ENCODE results near the gene DNLZ.

Gene DNLZ

DNA sequence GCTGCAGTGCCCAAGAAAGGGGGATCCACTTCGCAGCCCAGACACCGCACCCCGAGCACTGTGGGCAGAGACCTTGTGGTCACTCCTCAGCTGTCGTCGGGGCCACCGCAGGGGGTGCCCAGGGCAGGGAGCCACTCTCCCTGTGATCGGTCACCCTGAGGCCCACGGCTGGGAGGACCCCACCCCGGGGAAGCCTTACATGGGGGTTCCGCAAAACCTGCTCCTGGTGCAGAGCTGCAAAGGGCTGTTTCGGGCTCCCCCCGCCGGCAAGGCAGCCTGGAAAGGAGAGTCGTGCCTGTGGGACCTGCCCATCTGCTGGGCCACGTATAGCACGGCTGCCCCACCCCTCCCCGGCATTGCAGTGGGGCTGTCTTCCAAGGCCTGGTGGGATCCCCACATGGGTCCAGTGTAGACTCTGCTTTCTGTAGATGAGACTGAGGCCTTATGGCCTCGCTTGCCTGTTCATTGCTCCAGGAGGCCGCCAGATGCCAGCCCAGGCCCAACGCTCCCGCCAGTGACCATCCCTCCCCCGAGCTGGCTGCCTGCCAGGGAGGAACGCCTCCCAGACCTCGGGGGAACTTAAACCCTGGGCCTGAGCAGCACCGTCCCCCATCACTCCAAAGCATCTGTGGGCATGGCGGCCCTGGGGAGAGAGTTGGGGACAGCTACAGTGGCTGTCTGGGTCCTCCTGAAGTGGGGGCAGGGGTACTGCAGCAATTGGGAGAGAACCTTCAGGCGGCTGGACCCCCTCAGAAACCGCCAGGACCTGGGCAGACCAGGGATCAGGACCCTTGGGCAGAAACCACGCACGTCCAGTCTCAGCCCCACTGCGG is 1.6 kb upstream of the DNLZ start:
- H3K36me3 ChIP-seq (ENCODE audit: control insufficient read depth in 2 of 2, insufficient read depth in 1 of 2, low read length in 2 of 2), result no peaks in the 10 kb centered on the region
- ChIA-PET CTCF (interaction anchor here (0.5 to 2.3 kb wide), 4 partner anchors 26 to 225 kb away, joined by 3 to 9 read pairs (median 6); no protein-coding TSS in a partner anchor), POLR2A (interaction anchor here (0.8 to 1.0 kb wide), 2 partner anchors 11 to 17 kb away, joined by 3 read pairs; no protein-coding TSS in a partner anchor)
- H3K27ac ChIP-seq (ENCODE audit: extremely low read depth, low read depth, low read length), result no peak overlapping the region
- TF ChIP-seq ZNF121 (tag by site-specific recombination; IDR thresholded peaks at IDR 0.05) (peak; percentile 61; the same call in 1 of the 2 replicates), GLIS2 (tag by site-specific recombination; IDR thresholded peaks at IDR 0.05) (peak; percentile 27; the same call in 1 of the 2 replicates), SP7 (tag by site-specific recombination; IDR thresholded peaks at IDR 0.05) (no peak), KLF1 (tag by site-specific recombination; IDR thresholded peaks at IDR 0.05) (0 out of 2 replicates have a peak, but pooled peaks have one; percentile 13), PRDM4 (tag by site-specific recombination; IDR thresholded peaks at IDR 0.05) (peak; percentile 76), PATZ1 (tag by site-specific recombination; IDR thresholded peaks at IDR 0.05) (0 out of 2 replicates have a peak, but pooled peaks have one; percentile 11), BCL11A (tag by site-specific recombination; IDR thresholded peaks at IDR 0.05; ENCODE audit: low read depth) (0 out of 2 replicates have a peak, but pooled peaks have one; percentile 14), GLIS1 (tag by site-specific recombination; IDR thresholded peaks at IDR 0.05) (0 out of 2 replicates have a peak, but pooled peaks have one; percentile 16), ZNF341 (tag by site-specific recombination; IDR thresholded peaks at IDR 0.05; ENCODE audit: low read depth) (peak; percentile 48; the same call in 1 of the 2 replicates), ZNF155 (tag by site-specific recombination; IDR thresholded peaks at IDR 0.05) (no peak)
- no peaks in the 10 kb centered on the region; the same call in 1 of the 2 replicates for H3K4me1 ChIP-seq (ENCODE audit: control insufficient read depth, insufficient read depth, low read length)
- H3K4me3 ChIP-seq (ENCODE audit: low read depth, low read length), result no peak overlapping the region
- H3K9me3 ChIP-seq (ENCODE audit: control insufficient read depth, insufficient read depth, low read depth, low read length), result no peaks in the 10 kb centered on the region

GRCh38 chr9:136363949-136364748 is 605 bp upstream of the DNLZ start:
- Histone ChIP-seq H3K27ac (ENCODE audit: extremely low read depth, low read depth, low read length) (peak overlapping the region; percentile 95; the same call in 1 of the 2 replicates), H3K9me3 (ENCODE audit: control insufficient read depth, insufficient read depth, low read depth, low read length) (no peaks in the 10 kb centered on the region), H3K36me3 (ENCODE audit: control insufficient read depth in 2 of 2, insufficient read depth in 1 of 2, low read length in 2 of 2) (no peaks in the 10 kb centered on the region), H3K4me3 (ENCODE audit: low read depth, low read length) (no peak overlapping the region), H3K4me1 (ENCODE audit: control insufficient read depth, insufficient read depth, low read length) (no peaks in the 10 kb centered on the region; the same call in 1 of the 2 replicates)
- ChIA-PET POLR2A (interaction anchor here (0.6 to 3.4 kb wide), 15 partner anchors 8 to 859 kb away, joined by 3 to 45 read pairs (median 7); no protein-coding TSS in a partner anchor), CTCF (interaction anchor here (0.5 to 2.2 kb wide), 21 partner anchors 8 to 452 kb away, joined by 3 to 16 read pairs (median 4); no protein-coding TSS in a partner anchor)
- TF ChIP-seq ZNF221 (tag by site-specific recombination; IDR thresholded peaks at IDR 0.05; ENCODE audit: borderline replicate concordance), result no peak
- TF ChIP-seq PRDM1 (tag by site-specific recombination; IDR thresholded peaks at IDR 0.05), result no peak
- no peak for TF ChIP-seq ZNF211 (tag by site-specific recombination; IDR thresholded peaks at IDR 0.05; ENCODE audit: low read depth)
- TF ChIP-seq HOXD13 (CRISPR knock-in tag; IDR thresholded peaks at IDR 0.05; ENCODE audit: borderline replicate concordance), result no peak
- TF ChIP-seq, protein P1, sequence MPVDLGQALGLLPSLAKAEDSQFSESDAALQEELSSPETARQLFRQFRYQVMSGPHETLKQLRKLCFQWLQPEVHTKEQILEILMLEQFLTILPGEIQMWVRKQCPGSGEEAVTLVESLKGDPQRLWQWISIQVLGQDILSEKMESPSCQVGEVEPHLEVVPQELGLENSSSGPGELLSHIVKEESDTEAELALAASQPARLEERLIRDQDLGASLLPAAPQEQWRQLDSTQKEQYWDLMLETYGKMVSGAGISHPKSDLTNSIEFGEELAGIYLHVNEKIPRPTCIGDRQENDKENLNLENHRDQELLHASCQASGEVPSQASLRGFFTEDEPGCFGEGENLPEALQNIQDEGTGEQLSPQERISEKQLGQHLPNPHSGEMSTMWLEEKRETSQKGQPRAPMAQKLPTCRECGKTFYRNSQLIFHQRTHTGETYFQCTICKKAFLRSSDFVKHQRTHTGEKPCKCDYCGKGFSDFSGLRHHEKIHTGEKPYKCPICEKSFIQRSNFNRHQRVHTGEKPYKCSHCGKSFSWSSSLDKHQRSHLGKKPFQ (tag by site-specific recombination; IDR thresholded peaks at IDR 0.05), result no peak
- TF ChIP-seq ZNF138 (tag by site-specific recombination; IDR thresholded peaks at IDR 0.05; ENCODE audit: borderline replicate concordance), result no peak
- no peak for TF ChIP-seq ZNF501 (tag by site-specific recombination; IDR thresholded peaks at IDR 0.05)
- 0 out of 2 replicates have a peak, but pooled peaks have one; percentile 50 for TF ChIP-seq ZNF391 (tag by site-specific recombination; IDR thresholded peaks at IDR 0.05; ENCODE audit: borderline replicate concordance, low read depth)
- TF ChIP-seq ZNF266 (tag by site-specific recombination; IDR thresholded peaks at IDR 0.05; ENCODE audit: low read depth), result no peak
- no peak for TF ChIP-seq ZNF837 (tag by site-specific recombination; IDR thresholded peaks at IDR 0.05)
- TF ChIP-seq ZNF521 (tag by site-specific recombination; IDR thresholded peaks at IDR 0.05), result no peak
- 0 out of 2 replicates have a peak, but pooled peaks have one; percentile 25 for TF ChIP-seq ZNF133 (tag by site-specific recombination; IDR thresholded peaks at IDR 0.05)
- TF ChIP-seq ZBTB7A (tag by site-specific recombination; IDR thresholded peaks at IDR 0.05; ENCODE audit: low read depth), result no peak
- TF ChIP-seq ZNF169 (tag by site-specific recombination; IDR thresholded peaks at IDR 0.05), result no peak
- TF ChIP-seq ZNF121 (tag by site-specific recombination; IDR thresholded peaks at IDR 0.05), result no peak
- no peak for TF ChIP-seq KLF17 (tag by site-specific recombination; IDR thresholded peaks at IDR 0.05)
